ENCODE results near the gene AAK1. TPM values are rescaled to one million over a fixed set of nuclear protein-coding genes. Genes with fewer than 3 reads are reported as not detected.

The AAK1 gene
- total RNA-seq, 6 experiments from 2014 or later, result 96.6 to 123 (median 108) TPM

DNA sequence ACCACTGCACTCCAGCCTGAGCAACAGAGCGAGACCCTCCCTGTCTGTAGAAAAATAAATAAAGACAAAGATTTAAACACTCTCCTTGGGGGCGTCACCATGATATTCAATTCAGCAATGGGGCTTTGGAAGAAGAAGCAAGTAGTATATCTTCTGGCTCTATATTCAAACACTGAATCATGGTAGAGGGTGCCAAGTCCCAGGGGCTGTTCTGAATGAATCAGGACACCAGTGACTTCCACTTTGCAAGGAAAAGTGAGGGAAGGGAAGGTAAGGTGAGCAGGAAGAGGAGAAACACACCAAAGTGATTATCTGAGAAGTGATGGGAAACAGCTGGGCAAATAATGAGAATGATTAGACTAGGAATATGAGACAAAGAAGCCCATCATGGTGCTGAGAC lies 80.5 kb downstream of the AAK1 start:
- Mint-ChIP-seq H3K4me3 (no peak overlapping the region), H3K9me3 (no peaks in the 10 kb centered on the region)

DNA sequence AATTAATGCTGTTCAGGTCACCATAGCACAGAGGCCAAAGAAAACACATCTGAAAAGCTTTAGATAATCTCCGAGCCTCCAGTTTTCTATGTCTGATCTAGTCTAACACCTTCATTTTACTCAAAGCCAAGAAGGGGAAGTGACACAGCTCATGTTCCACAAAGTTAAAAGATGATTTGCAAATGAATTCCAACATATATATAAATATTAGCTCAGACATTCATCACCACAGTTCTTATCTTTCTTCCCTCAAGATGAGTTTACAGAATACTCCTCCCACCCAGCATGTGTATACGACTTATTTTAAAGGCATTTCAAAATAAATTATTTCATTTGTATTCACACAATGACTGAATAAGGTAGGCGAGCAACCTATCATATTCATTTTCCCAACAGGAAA lies 82.4 kb downstream of the AAK1 start:
- Mint-ChIP-seq H3K4me3 (no peak overlapping the region), H3K9me3 (no peaks in the 10 kb centered on the region), H3K27me3 (ENCODE audit: insufficient read depth) (no peaks in the 10 kb centered on the region; the same call in 1 of the 2 replicates), H3K36me3 (ENCODE audit: low read depth) (peaks cover 21% of the 10 kb centered on the region), H3K4me1 (ENCODE audit: low read depth) (peaks cover 82% of the 10 kb centered on the region), H3K27ac (no peak overlapping the region)
- TF ChIP-seq, protein P1, sequence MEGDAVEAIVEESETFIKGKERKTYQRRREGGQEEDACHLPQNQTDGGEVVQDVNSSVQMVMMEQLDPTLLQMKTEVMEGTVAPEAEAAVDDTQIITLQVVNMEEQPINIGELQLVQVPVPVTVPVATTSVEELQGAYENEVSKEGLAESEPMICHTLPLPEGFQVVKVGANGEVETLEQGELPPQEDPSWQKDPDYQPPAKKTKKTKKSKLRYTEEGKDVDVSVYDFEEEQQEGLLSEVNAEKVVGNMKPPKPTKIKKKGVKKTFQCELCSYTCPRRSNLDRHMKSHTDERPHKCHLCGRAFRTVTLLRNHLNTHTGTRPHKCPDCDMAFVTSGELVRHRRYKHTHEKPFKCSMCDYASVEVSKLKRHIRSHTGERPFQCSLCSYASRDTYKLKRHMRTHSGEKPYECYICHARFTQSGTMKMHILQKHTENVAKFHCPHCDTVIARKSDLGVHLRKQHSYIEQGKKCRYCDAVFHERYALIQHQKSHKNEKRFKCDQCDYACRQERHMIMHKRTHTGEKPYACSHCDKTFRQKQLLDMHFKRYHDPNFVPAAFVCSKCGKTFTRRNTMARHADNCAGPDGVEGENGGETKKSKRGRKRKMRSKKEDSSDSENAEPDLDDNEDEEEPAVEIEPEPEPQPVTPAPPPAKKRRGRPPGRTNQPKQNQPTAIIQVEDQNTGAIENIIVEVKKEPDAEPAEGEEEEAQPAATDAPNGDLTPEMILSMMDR (IDR thresholded peaks at IDR 0.05), result no peak
- DNase-seq, result no peak

More for the DNA sequence above, 80.5 kb downstream of the AAK1 start:
- Mint-ChIP-seq H3K4me1 (ENCODE audit: low read depth) (peaks cover 95% of the 10 kb centered on the region), H3K36me3 (ENCODE audit: low read depth) (peaks cover 17% of the 10 kb centered on the region), H3K27me3 (ENCODE audit: insufficient read depth) (no peaks in the 10 kb centered on the region; the same call in 1 of the 2 replicates), H3K27ac (0 out of 2 replicates have a peak overlapping the region, but pooled peaks have one; percentile 11)
- no peak for DNase-seq
- TF ChIP-seq, protein P1 (IDR thresholded peaks at IDR 0.05), result no peak

DNA sequence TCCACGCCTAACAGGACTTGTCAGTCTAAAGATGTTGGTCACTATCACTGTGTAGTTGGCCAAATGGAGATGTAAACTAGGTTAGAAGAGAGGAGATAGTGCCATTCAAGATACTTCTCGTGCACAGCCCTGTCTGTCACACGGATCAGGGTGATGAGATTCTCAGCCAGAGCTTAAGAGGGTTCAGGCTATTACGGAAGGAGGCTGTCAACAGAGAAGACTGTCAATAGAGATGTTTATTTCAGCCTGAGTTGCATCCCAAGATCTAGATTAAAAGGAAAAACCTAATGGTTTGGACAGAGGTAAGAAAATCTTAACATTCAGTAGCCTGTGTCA lies 83.4 kb downstream of the AAK1 start:
- Mint-ChIP-seq H3K4me3 (0 out of 2 replicates have a peak overlapping the region, but pooled peaks have one; percentile 19), H3K36me3 (ENCODE audit: low read depth) (peaks cover 17% of the 10 kb centered on the region), H3K9me3 (no peaks in the 10 kb centered on the region), H3K27me3 (ENCODE audit: insufficient read depth) (no peaks in the 10 kb centered on the region; the same call in 1 of the 2 replicates), H3K27ac (peak overlapping the region; percentile 45; the same call in 1 of the 2 replicates), H3K4me1 (ENCODE audit: low read depth) (peaks cover 75% of the 10 kb centered on the region)
- TF ChIP-seq, protein P1 (IDR thresholded peaks at IDR 0.05), result no peak
- DNase-seq, result no peak

DNA sequence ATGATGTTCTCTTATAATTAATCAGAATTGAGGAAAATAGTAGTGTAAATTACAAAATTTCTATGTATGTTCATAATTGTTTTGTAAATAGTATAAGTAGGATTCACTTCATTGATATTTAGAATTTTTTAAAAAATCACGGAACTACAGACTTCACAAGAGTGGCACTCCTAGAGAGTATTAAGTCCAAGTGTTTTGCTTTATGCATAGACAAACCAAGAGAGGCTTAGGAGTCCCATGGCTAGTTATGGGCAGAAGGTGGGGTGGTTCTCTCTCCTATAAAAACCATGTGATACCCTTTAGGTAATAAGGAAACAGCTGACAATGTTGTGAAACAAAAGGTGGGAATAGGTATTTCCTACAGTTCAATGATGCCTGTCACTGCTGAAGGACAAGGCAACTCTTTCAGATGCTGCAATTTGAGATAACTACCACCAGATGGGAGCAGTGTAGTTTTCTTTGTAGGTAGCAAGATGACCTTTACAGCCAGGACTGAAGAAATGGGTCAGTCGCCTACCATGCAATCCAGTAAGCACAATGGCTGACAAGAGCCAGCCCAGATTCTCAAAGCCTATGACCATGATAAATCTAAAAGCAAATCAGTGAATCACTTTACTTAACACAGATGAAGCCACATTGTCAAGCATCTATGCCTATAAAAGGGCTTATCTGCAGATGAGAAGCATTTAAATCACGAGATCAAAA lies 83.9 kb downstream of the AAK1 start:
- no peaks in the 10 kb centered on the region; the same call in 1 of the 2 replicates for H3K27me3 Mint-ChIP-seq (ENCODE audit: insufficient read depth)
- H3K4me1 Mint-ChIP-seq (ENCODE audit: low read depth), result peaks cover 75% of the 10 kb centered on the region
- peak overlapping the region; percentile 45; the same call in 1 of the 2 replicates for H3K27ac Mint-ChIP-seq
- TF ChIP-seq, protein P1 (IDR thresholded peaks at IDR 0.05), result peak; percentile 78
- H3K36me3 Mint-ChIP-seq (ENCODE audit: low read depth), result peaks cover 19% of the 10 kb centered on the region
- H3K4me3 Mint-ChIP-seq, result 0 out of 2 replicates have a peak overlapping the region, but pooled peaks have one; percentile 19
- DNase-seq, result peak; percentile 49
- H3K9me3 Mint-ChIP-seq, result no peaks in the 10 kb centered on the region

DNA sequence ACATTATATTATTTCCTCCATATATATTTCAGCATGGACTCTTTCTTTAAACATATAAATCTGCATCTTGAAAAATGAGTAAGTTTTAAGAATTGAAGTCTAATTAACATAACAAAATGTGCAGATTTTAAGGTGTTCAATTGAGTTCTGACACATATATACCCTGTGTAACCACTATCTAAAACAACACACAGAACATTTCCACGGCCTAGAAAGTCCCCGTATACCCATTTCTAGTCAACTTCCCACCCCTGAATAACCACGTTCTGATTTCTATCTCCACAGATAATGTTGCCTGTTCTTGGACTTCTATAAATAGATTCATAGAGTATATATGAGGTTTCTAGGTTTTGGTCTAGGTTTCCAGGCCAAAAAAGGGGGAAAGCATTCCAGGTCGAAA lies 87.5 kb downstream of the AAK1 start:
- TF ChIP-seq, protein P1 (IDR thresholded peaks at IDR 0.05), result no peak
- Mint-ChIP-seq H3K27ac (no peak overlapping the region), H3K27me3 (ENCODE audit: insufficient read depth) (no peaks in the 10 kb centered on the region; the same call in 1 of the 2 replicates), H3K4me1 (ENCODE audit: low read depth) (peaks cover 68% of the 10 kb centered on the region), H3K4me3 (no peak overlapping the region), H3K36me3 (ENCODE audit: low read depth) (peaks cover 45% of the 10 kb centered on the region), H3K9me3 (peaks cover 1% of the 10 kb centered on the region; the same call in 1 of the 2 replicates)
- no peak for DNase-seq

All from HFFc6 (cell line).